ENCODE data around the gene NAIF1.

NAIF1 gene

DNA sequence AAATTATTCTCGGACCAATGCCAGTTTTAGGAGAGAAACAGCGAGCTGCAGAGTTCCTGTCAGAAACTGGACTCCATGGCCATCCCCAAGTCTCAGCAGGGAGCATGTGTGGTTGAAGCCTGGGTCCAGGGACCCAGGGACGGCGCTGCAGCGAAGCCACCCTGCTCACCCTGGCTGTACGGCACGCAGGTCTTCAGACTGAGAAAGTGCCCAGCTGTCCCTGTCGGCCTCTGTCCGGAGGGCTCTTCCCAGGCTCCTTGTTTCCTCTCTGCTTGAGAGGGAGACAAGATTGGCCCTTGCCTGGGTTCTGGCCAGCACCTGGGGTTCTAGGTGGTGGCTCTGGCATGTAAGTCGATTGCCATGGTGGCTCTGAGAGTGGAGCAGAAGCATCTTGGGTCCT is 33.5 kb upstream of the NAIF1 start:
- H3K27ac ChIP-seq, result peak overlapping the region; percentile 95
- peak; percentile 71 for DNase-seq (ENCODE audit: low spot score)
- peak overlapping the region; percentile 73 for H3K4me3 ChIP-seq
- TF ChIP-seq, protein P1, sequence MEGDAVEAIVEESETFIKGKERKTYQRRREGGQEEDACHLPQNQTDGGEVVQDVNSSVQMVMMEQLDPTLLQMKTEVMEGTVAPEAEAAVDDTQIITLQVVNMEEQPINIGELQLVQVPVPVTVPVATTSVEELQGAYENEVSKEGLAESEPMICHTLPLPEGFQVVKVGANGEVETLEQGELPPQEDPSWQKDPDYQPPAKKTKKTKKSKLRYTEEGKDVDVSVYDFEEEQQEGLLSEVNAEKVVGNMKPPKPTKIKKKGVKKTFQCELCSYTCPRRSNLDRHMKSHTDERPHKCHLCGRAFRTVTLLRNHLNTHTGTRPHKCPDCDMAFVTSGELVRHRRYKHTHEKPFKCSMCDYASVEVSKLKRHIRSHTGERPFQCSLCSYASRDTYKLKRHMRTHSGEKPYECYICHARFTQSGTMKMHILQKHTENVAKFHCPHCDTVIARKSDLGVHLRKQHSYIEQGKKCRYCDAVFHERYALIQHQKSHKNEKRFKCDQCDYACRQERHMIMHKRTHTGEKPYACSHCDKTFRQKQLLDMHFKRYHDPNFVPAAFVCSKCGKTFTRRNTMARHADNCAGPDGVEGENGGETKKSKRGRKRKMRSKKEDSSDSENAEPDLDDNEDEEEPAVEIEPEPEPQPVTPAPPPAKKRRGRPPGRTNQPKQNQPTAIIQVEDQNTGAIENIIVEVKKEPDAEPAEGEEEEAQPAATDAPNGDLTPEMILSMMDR (IDR thresholded peaks at IDR 0.05), result no peak

DNA sequence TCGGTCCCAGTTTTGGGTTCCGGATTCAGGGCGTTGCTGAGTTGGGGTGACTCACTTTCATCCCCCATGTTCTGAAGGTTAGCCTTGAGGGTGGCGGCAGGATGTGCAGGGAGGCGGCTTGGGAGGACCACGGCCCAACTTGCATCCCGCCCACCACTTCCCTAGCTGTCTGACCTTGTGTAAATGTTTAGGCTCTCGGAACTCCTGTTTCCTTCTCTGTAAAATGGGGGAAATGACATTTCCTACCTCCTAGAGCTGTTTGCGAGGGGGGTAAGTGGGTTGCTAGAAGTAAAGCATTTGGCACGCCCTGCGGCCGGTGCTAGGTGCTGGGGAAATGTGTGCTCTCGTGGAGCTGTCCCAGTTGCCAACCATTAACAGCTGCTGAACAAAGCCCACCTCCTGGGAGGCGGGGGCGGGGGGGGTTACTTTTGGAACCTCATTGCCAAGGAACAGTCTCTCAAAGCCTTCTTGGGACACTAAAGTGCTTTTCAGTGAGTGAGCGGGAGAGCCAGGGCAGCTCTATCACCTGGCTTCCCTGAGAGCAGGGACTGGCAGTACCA is 32.9 kb upstream of the NAIF1 start:
- TF ChIP-seq, protein P1 (IDR thresholded peaks at IDR 0.05), result no peak
- DNase-seq (ENCODE audit: low spot score), result peak; percentile 72
- Histone ChIP-seq H3K4me3 (peak overlapping the region; percentile 73), H3K27ac (peak overlapping the region; percentile 95)

DNA sequence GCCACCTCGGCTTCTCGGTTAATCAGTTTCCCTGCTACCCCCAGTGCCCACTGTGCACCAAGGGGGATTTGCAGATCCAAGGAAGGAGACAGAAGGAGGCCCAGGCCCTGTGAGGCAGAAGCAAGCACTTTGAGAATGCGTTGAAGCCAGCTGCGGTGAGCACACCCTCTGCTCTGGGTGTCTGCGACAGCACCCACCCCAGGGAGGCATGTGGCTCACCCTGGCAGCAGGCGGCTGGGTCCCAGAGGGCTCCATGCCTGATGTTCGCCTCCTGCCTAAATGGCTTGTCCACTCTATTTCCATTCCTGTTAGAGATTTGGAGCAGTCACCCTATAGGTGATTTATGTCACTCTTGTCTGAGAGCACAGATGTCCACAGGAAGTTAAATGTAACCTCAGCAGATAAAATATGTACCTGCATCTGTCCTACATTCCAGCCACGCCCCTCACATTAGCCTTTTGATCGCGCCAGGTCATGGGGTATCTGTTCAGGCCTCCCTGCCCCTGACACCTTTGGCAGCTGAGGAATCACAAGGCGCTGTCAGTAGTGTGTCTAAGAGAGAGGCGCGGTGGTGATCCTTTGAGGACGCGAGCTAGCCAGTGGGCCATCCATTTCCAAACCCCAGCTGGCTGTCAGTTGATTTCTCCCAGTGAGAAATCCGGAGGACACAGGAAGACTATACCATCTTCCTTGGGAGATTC is 32.3 kb upstream of the NAIF1 start:
- peak; percentile 81 for DNase-seq (ENCODE audit: low spot score)
- Histone ChIP-seq H3K27ac (peak overlapping the region; percentile 95), H3K4me3 (peak overlapping the region; percentile 73)
- TF ChIP-seq, protein P1 (IDR thresholded peaks at IDR 0.05), result no peak

DNA sequence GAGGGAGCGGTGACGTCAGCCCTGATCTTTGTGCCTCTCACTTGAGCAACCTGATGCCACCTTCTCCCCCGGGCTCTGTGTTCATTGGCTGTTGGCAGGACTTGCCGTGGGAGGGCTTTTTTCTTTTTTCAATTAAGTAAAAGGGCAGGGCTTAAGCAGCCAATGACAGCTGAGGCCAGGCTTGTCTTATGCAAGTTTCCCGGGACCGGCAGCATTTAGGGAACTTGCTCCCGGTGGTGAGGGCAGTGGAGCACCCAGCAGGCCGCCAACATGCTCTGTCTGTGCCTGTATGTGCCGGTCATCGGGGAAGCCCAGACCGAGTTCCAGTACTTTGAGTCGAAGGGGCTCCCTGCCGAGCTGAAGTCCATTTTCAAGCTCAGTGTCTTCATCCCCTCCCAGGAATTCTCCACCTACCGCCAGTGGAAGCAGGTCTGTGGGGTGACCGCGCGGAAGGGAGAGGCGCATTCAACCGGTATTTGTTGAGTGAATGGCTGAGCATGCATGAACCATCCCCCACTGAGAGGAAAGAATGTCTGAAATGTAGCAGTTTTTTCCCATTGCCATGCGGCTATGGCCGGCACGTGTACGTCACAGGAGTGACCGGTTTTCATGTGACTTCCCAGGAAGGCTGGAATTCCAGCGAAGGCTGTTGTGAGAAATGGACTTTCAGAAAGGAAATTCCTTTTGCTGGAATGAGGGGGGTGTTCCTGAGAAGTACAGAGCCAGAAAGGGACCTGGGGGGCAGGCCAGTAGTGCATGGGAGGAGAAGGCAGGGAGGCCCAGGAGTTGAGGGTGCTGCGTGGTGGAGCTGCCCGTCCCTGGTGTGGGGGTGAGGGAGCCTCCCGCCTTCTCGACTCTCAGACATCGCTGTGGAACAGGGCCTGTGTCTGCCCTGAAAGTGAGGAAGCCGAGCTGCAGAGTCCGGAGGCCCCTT is 31.4 kb upstream of the NAIF1 start:
- Histone ChIP-seq H3K27ac (peak overlapping the region; percentile 95), H3K4me3 (peak overlapping the region; percentile 73)
- TF ChIP-seq, protein P1 (IDR thresholded peaks at IDR 0.05), result no peak
- peak; percentile 97 for DNase-seq (ENCODE audit: low spot score)

DNA sequence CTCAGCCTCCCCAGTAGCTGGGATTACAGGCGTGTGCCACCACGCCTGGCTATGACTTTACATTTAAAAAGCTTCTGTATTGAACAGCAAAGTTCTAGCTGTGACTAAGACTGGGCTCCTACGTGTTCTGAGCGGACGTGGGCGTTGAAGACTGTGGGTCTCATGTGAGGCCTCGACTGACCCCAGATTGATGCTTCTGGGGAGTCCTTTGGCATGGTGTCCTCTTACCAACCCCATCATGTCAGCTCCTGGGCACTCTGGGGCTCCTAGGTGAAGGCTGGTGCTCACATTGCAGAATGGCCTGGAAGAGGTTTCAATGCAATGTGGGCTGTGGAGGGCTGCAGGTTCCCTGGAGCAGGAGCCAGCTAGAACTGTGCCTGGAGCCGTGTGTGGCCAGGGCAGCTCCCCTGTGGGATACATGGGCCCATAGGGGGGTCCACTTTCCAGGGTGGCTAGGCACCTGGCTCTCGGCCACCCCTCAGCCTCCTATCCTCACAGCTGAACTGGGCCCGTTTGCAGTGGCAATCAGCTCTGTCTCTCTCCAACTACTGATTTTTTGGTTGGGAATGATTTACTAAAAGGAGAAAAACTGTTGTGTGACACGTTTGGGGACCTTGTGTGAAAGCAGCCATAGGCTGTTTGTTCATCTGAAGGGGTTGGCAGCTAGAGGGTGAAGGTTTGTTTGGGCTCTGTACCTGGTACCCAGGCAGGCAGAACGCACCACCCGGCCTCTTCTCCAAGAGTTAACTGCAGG is 30.6 kb upstream of the NAIF1 start:
- peak overlapping the region; percentile 73 for H3K4me3 ChIP-seq
- TF ChIP-seq, protein P1 (IDR thresholded peaks at IDR 0.05), result no peak
- peak overlapping the region; percentile 95 for H3K27ac ChIP-seq
- DNase-seq (ENCODE audit: low spot score), result peak; percentile 76

DNA sequence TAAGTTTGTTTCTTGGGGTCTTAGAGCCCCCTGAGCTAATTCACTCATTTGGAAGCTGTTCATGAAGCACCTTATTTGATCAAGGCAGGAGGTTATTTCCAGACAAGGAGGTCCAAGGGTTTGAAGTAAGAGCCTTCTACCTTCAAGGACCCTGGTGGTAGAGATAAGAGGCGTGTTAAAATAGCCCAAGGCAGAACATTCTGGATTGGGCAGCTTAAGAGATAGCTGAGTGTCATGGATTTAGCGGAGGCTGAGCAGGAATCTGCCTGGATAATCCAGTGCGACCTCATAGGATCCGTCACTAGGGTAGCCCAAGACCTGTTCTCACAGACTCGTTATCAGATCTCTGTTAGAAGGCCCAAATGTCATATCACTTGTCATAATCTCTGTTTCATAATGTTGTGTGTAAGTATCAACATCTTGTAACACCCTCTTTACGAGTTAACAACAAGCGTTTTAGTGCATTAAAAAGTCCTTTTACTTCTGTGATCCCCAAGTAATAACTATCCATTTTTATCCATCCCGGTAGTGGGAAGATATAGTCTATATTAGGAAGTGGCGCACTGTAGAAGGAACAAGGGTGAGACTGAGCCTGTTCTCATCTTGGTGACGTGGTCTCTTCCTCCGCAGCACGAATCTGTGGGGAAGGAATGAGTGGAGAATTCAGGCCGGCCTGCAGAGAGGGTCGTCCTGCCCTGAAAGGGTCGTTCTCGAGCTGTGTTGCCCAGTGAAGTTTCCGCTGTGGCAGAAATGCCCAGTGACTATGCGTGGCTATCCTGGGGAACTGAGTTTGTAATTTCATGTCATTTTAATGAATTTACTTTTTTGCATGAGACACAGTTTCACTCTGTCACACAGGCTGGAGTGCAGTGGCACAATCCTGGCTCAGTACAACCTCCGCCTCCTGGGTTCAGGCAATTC is 29.8 kb upstream of the NAIF1 start:
- DNase-seq (ENCODE audit: low spot score), result peak; percentile 72
- TF ChIP-seq, protein P1 (IDR thresholded peaks at IDR 0.05), result no peak

More for the DNA sequence above, 29.8 kb upstream of the NAIF1 start:
- H3K27ac ChIP-seq, result peak overlapping the region; percentile 95
- no peak overlapping the region for H3K4me3 ChIP-seq

Measured in coronary artery (tissue), 2 donors.